Right atrium auricular region (tissue), 2 donors: ENCODE measurements around the gene ACOT6. TPM values are rescaled to one million over a fixed set of nuclear protein-coding genes. Genes with fewer than 3 reads are reported as not detected.

Experiments used
- DNase-seq: peaks from one replicate; pipeline ENCODE4 v3.0.0-alpha.2; 2019; ENCODE audit warnings: low spot score
- H3K27ac ChIP-seq, 2 donors: fragments of 200-600 bp; sonication (generic); 1 replicate in 1 of 2; 2 replicates in 1 of 2; pipeline ENCODE4 v1.5.1; 2016 to 2019
- H3K27me3 ChIP-seq, 2 donors: fragments of 200-600 bp; sonication (generic); one replicate each; pipeline versions ENCODE4 v1.5.1 to v1.6.0; 2017 to 2019
- H3K36me3 ChIP-seq: fragments of 200-600 bp; sonication (generic); one replicate; pipeline ENCODE4 v1.5.1; 2016
- H3K4me1 ChIP-seq, 2 donors: fragments of 200-600 bp; sonication (generic); one replicate each; pipeline versions ENCODE4 v1.5.1 to v1.6.0; 2017 to 2019
- H3K4me3 ChIP-seq, 2 donors: fragments of 200-600 bp; sonication (generic); 1 replicate in 1 of 2; 2 replicates in 1 of 2; pipeline ENCODE4 v1.5.1; 2017 to 2019; ENCODE audit warnings: mild to moderate bottlenecking in 1 of 2, moderate library complexity in 1 of 2
- H3K9me3 ChIP-seq, 2 donors: fragments of 200-600 bp; sonication (generic); one replicate each; pipeline ENCODE4 v1.5.1; 2019
- total RNA-seq, 2 donors: library from RNA; depleted of rRNA; stranded (reverse); fragments of >200 nt; gene quantifications; one replicate each; pipeline ENCODE4 v1.1.0, GENCODE V29; 2016
- TF ChIP-seq, protein P1 (sequence below), 2 donors: fragments of 200-600 bp; sonication (generic); IDR thresholded peaks; one replicate each; pipeline ENCODE4 v1.5.1; 2019; ENCODE audit warnings: antibody characterized with exemption in 2 of 2

Gene ACOT6
- total RNA-seq, 2 donors from 2014 or later = not detected

GRCh38 chr14:73667854-73668253 lies 55.5 kb downstream of the ACOT6 start:
- Histone ChIP-seq H3K4me3 (no peak overlapping the region), H3K36me3 (no peaks in the 10 kb centered on the region), H3K27ac (no peak overlapping the region), H3K9me3 (no peaks in the 10 kb centered on the region), H3K4me1 (no peaks in the 10 kb centered on the region), H3K27me3 (no peaks in the 10 kb centered on the region)
- TF ChIP-seq, protein P1, sequence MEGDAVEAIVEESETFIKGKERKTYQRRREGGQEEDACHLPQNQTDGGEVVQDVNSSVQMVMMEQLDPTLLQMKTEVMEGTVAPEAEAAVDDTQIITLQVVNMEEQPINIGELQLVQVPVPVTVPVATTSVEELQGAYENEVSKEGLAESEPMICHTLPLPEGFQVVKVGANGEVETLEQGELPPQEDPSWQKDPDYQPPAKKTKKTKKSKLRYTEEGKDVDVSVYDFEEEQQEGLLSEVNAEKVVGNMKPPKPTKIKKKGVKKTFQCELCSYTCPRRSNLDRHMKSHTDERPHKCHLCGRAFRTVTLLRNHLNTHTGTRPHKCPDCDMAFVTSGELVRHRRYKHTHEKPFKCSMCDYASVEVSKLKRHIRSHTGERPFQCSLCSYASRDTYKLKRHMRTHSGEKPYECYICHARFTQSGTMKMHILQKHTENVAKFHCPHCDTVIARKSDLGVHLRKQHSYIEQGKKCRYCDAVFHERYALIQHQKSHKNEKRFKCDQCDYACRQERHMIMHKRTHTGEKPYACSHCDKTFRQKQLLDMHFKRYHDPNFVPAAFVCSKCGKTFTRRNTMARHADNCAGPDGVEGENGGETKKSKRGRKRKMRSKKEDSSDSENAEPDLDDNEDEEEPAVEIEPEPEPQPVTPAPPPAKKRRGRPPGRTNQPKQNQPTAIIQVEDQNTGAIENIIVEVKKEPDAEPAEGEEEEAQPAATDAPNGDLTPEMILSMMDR (IDR thresholded peaks at IDR 0.05) = no peak
- no peak for DNase-seq

Other genes starting within 250 kb of the ACOT6 start
- 10 to 100 TPM; 24.6 to 31.9 TPM for gene NUMB, start 154.0 kb upstream of the ACOT6 start, total RNA-seq
- 10 to 100 TPM; 14.0 to 15.6 TPM for gene RIOX1, start 121.6 kb upstream of the ACOT6 start, total RNA-seq
- 10 to 100 TPM; 13.6 to 19.8 TPM for gene ACOT1, start 75.4 kb upstream of the ACOT6 start, total RNA-seq
- gene HEATR4, start 53.6 kb upstream of the ACOT6 start, total RNA-seq = under 1 TPM in 1 of 2 donors, not detected in 1; 0.24 TPM
- 100 to 1,000 TPM; 119 to 154 TPM for gene ACOT2, start 43.3 kb upstream of the ACOT6 start, total RNA-seq
- under 1 TPM; 0.52 to 0.63 TPM for gene ACOT4, start 20.6 kb upstream of the ACOT6 start, total RNA-seq
- gene DNAL1, start 32.5 kb downstream of the ACOT6 start, total RNA-seq = 1 to 10 TPM; 5.7 to 7.8 TPM
- 10 to 100 TPM; 17.1 to 18.3 TPM for gene PNMA1, start 101.9 kb downstream of the ACOT6 start, total RNA-seq
- gene PTGR2, start 239.3 kb downstream of the ACOT6 start, total RNA-seq = 10 to 100 TPM; 15.9 to 25.0 TPM